ENCODE measurements around the gene USP50. TPM values are rescaled to one million over a fixed set of nuclear protein-coding genes. Genes with fewer than 3 reads are reported as not detected.
A peak's percentile ranks its signal among the peaks of the same experiment; 100 is the strongest.

The USP50 gene
- polyA plus RNA-seq, 3 donors from 2014 or later = not detected

- H3K9me3 Mint-ChIP-seq = no peaks in the 10 kb centered on the region
- H3K27ac Mint-ChIP-seq = peak overlapping the region; percentile 0 to 73 (median 40)
- peaks cover 13 to 47% (median 27%) of the 10 kb centered on the region in 3 donors for H3K36me3 Mint-ChIP-seq
- H3K27me3 Mint-ChIP-seq (ENCODE audit: low read depth in 3 of 3) = no peaks in the 10 kb centered on the region
- peaks cover 7 to 9% of the 10 kb centered on the region in 2 donors for H3K4me1 Mint-ChIP-seq
- no peak for DNase-seq
- no peak overlapping the region for H3K4me3 Mint-ChIP-seq
Observed at GRCh38 chr15:50487287-50487686, 59.2 kb downstream of the USP50 start.

GRCh38 chr15:50485389-50485788 lies 61.1 kb downstream of the USP50 start:
- H3K4me1 Mint-ChIP-seq = peaks cover 10 to 25% of the 10 kb centered on the region in 2 donors
- H3K4me3 Mint-ChIP-seq = no peak overlapping the region
- peaks cover 24 to 48% (median 37%) of the 10 kb centered on the region in 3 donors for H3K36me3 Mint-ChIP-seq
- H3K9me3 Mint-ChIP-seq = no peaks in the 10 kb centered on the region
- no peak overlapping the region for H3K27ac Mint-ChIP-seq
- H3K27me3 Mint-ChIP-seq (ENCODE audit: low read depth in 3 of 3) = no peaks in the 10 kb centered on the region
- DNase-seq = no peak

GRCh38 chr15:50484781-50485180 lies 61.7 kb downstream of the USP50 start:
- Mint-ChIP-seq H3K4me1 (peaks cover 10 to 26% of the 10 kb centered on the region in 2 donors), H3K27me3 (ENCODE audit: low read depth in 3 of 3) (no peaks in the 10 kb centered on the region), H3K36me3 (peaks cover 20 to 43% (median 38%) of the 10 kb centered on the region in 3 donors), H3K4me3 (no peak overlapping the region), H3K27ac (peak overlapping the region in 1 of 6 donors; percentile 55), H3K9me3 (no peaks in the 10 kb centered on the region)
- DNase-seq = no peak

- H3K27me3 Mint-ChIP-seq (ENCODE audit: low read depth in 3 of 3) = no peaks in the 10 kb centered on the region
- H3K9me3 Mint-ChIP-seq = no peaks in the 10 kb centered on the region
- peaks cover 20 to 40% (median 23%) of the 10 kb centered on the region in 3 donors for H3K36me3 Mint-ChIP-seq
- no peak overlapping the region for H3K27ac Mint-ChIP-seq
- H3K4me3 Mint-ChIP-seq = no peak overlapping the region
- H3K4me1 Mint-ChIP-seq = peaks cover 3 to 9% of the 10 kb centered on the region in 2 donors
- no peak for DNase-seq
Observed at GRCh38 chr15:50476143-50476542, 70.3 kb downstream of the USP50 start.

- H3K9me3 Mint-ChIP-seq = no peaks in the 10 kb centered on the region
- no peaks in the 10 kb centered on the region for H3K27me3 Mint-ChIP-seq (ENCODE audit: low read depth in 3 of 3)
- no peak overlapping the region for H3K27ac Mint-ChIP-seq
- peaks cover 14 to 31% (median 20%) of the 10 kb centered on the region in 3 donors for H3K36me3 Mint-ChIP-seq
- no peak for DNase-seq
- no peak overlapping the region for H3K4me3 Mint-ChIP-seq
- no peaks in the 10 kb centered on the region for H3K4me1 Mint-ChIP-seq
Observed at GRCh38 chr15:50471072-50471471, 75.4 kb downstream of the USP50 start.

- Mint-ChIP-seq H3K4me1 (peaks cover 1 to 3% of the 10 kb centered on the region in 2 donors), H3K4me3 (no peak overlapping the region), H3K36me3 (peaks cover 8 to 25% (median 11%) of the 10 kb centered on the region in 3 donors), H3K9me3 (no peaks in the 10 kb centered on the region), H3K27me3 (ENCODE audit: low read depth in 3 of 3) (no peaks in the 10 kb centered on the region), H3K27ac (peak overlapping the region in 4 of 6 donors; percentile 3 to 26 (median 14))
- DNase-seq = no peak
Observed at GRCh38 chr15:50463423-50464358, 82.8 kb downstream of the USP50 start.

GRCh38 chr15:50458348-50459112 lies 87.9 kb downstream of the USP50 start:
- Mint-ChIP-seq H3K36me3 (peaks cover 13 to 36% (median 19%) of the 10 kb centered on the region in 3 donors), H3K27me3 (ENCODE audit: low read depth in 3 of 3) (no peaks in the 10 kb centered on the region), H3K4me1 (peaks cover 6 to 14% of the 10 kb centered on the region in 2 donors), H3K4me3 (no peak overlapping the region), H3K9me3 (no peaks in the 10 kb centered on the region), H3K27ac (peak overlapping the region in 2 of 6 donors; percentile 22 to 74)
- no peak for DNase-seq

- Mint-ChIP-seq H3K27ac (peak overlapping the region in 4 of 6 donors; percentile 6 to 50 (median 14)), H3K4me3 (no peak overlapping the region), H3K4me1 (peaks cover 5 to 22% of the 10 kb centered on the region in 2 donors), H3K27me3 (ENCODE audit: low read depth in 3 of 3) (peaks cover 0 to 1% (median 0%) of the 10 kb centered on the region in 3 donors), H3K9me3 (no peaks in the 10 kb centered on the region), H3K36me3 (peaks cover 13 to 33% (median 19%) of the 10 kb centered on the region in 3 donors)
- no peak for DNase-seq
Observed at GRCh38 chr15:50452927-50453326, 93.5 kb downstream of the USP50 start.

Other genes with a start within 250 kb of the USP50 start
- 10 to 100 TPM; 31.0 to 61.9 (median 33.1) TPM for gene GABPB1, start 191.5 kb downstream of the USP50 start, polyA plus RNA-seq
- 10 to 100 TPM; 18.0 to 52.8 (median 26.8) TPM for gene USP8, start 122.3 kb downstream of the USP50 start, polyA plus RNA-seq
- 10 to 100 TPM; 12.0 to 17.8 (median 12.1) TPM for gene TRPM7, start 140.1 kb upstream of the USP50 start, polyA plus RNA-seq
- gene SPPL2A, start 219.0 kb upstream of the USP50 start, polyA plus RNA-seq = 100 to 1,000 TPM; 127 to 219 (median 148) TPM

Measured in immature natural killer cell (primary cell).